HepG2 (cell line): ENCODE data around the gene FAM168A. TPM values are rescaled to one million over a fixed set of nuclear protein-coding genes. Genes with fewer than 3 reads are reported as not detected.

Source experiments
- ARHGAP35 ChIP-seq: sonication (generic); formaldehyde crosslinking; IDR thresholded peaks from 2 replicates; pipeline ENCODE4 v1.9.0; 2022; ENCODE audit warnings: mild to moderate bottlenecking, inconsistent platforms, moderate library complexity, missing genetic modification reagents, borderline replicate concordance
- CHD2 ChIP-seq: IDR thresholded peaks from 2 replicates; pipeline ENCODE4 v1.6.1; 2011; ENCODE audit warnings: low read depth, low read length, improper control_type of control experiment
- FIP1L1 ChIP-seq: fragments of 200-400 bp; formaldehyde crosslinking; IDR thresholded peaks from 2 replicates; pipeline ENCODE4 v1.6.1; 2018; ENCODE audit warnings: low read depth, mild to moderate bottlenecking, low read length, moderate library complexity, borderline replicate concordance; ENCODE audit not compliant: insufficient read depth
- FOXP1 ChIP-seq, 2 experiments: fragments of 450-650 bp in 1 of 2; IDR thresholded peaks; 2 replicates each; pipeline ENCODE4 v1.6.1; 2017 to 2018; ENCODE audit warnings: antibody characterized with exemption in 1 of 2
- FUBP1 ChIP-seq: sonication (generic); formaldehyde crosslinking; IDR thresholded peaks from 2 replicates; pipeline ENCODE4 v1.5.1; 2020; ENCODE audit warnings: missing genetic modification reagents, mild to moderate bottlenecking, borderline replicate concordance
- HIC2 ChIP-seq: sonication (generic); formaldehyde crosslinking; IDR thresholded peaks from 2 replicates; pipeline ENCODE4 v1.9.0; 2022; ENCODE audit warnings: low read depth, missing genetic modification reagents
- HMGXB3 ChIP-seq: sonication (generic); formaldehyde crosslinking; IDR thresholded peaks from 2 replicates; pipeline ENCODE4 v1.4.0; 2020; ENCODE audit warnings: missing genetic modification reagents, borderline replicate concordance
- JDP2 ChIP-seq: sonication (generic); formaldehyde crosslinking; IDR thresholded peaks from 2 replicates; pipeline ENCODE4 v1.8.1; 2022; ENCODE audit warnings: missing genetic modification reagents, borderline replicate concordance
- KDM1A ChIP-seq: IDR thresholded peaks from 2 replicates; pipeline ENCODE4 v1.6.1; 2016; ENCODE audit warnings: missing compliant biosample characterization
- RARA ChIP-seq: IDR thresholded peaks from 2 replicates; pipeline ENCODE4 v1.6.1; 2016; ENCODE audit warnings: missing genetic modification reagents, missing compliant biosample characterization
- SNAPC2 ChIP-seq: sonication (generic); formaldehyde crosslinking; IDR thresholded peaks from 2 replicates; pipeline ENCODE4 v1.8.1; 2022; ENCODE audit warnings: mild to moderate bottlenecking, missing genetic modification reagents
- SNRNP70 ChIP-seq: fragments of 200-400 bp; formaldehyde crosslinking; IDR thresholded peaks from 2 replicates; pipeline ENCODE4 v1.6.1; 2017; ENCODE audit warnings: mild to moderate bottlenecking, low read depth, low read length, moderate library complexity
- SPEN ChIP-seq: sonication (generic); formaldehyde crosslinking; IDR thresholded peaks from 2 replicates; pipeline ENCODE4 v1.5.1; 2020; ENCODE audit warnings: low read depth, mild to moderate bottlenecking, missing genetic modification reagents
- SRF ChIP-seq: IDR thresholded peaks from 2 replicates; pipeline ENCODE4 v1.6.1; 2011; ENCODE audit warnings: mild to moderate bottlenecking, low read depth, low read length, moderate library complexity
- SSRP1 ChIP-seq: IDR thresholded peaks from 2 replicates; pipeline ENCODE4 v1.6.1; 2016; ENCODE audit warnings: control low read depth
- ZBTB25 ChIP-seq: IDR thresholded peaks from 2 replicates; pipeline ENCODE4 v1.6.1; 2018; ENCODE audit warnings: missing genetic modification reagents
- ZFX ChIP-seq: sonication (generic); formaldehyde crosslinking; IDR thresholded peaks from 2 replicates; pipeline ENCODE4 v1.4.0; 2020; ENCODE audit warnings: mild to moderate bottlenecking, low read depth, missing genetic modification reagents, moderate library complexity
- ZNF207 ChIP-seq: fragments of 450-650 bp; IDR thresholded peaks from 2 replicates; pipeline ENCODE4 v1.6.1; 2016; ENCODE audit warnings: antibody characterized with exemption, borderline replicate concordance
- ZNF441 ChIP-seq: sonication (generic); formaldehyde crosslinking; IDR thresholded peaks from 2 replicates; pipeline ENCODE4 v1.7.0; 2021; ENCODE audit warnings: missing genetic modification reagents, borderline replicate concordance
- ZNF660 ChIP-seq: sonication (generic); formaldehyde crosslinking; IDR thresholded peaks from 2 replicates; pipeline ENCODE4 v1.5.1; 2020; ENCODE audit warnings: mild to moderate bottlenecking, low read depth, missing genetic modification reagents, borderline replicate concordance
- ZNF775 ChIP-seq: sonication (generic); formaldehyde crosslinking; IDR thresholded peaks from 2 replicates; pipeline ENCODE4 v1.4.0; 2020; ENCODE audit warnings: missing genetic modification reagents, mild to moderate bottlenecking, moderate library complexity, borderline replicate concordance
- polyA plus RNA-seq, 8 experiments: library from polyadenylated mRNA; depleted of rRNA in 3 of 8; stranded (reverse) in 7 of 8; unstranded in 1 of 8; fragments of >200 nt; fragmentation: Illumina TruSeq in 4 of 8; extraction: Trizol in 4 of 8; gene quantifications; 2 replicates each; pipeline versions ENCODE4 v1.2.1 to v1.2.3, GENCODE V29; 2011 to 2016; ENCODE audit warnings: low read depth in 4 of 8, missing spikeins in 1 of 8, mixed read lengths in 1 of 8; ENCODE audit not compliant: insufficient read depth in 1 of 8
- total RNA-seq, 5 experiments: library from RNA; depleted of rRNA; stranded (reverse); fragments of >200 nt; fragmentation: Illumina TruSeq; extraction: Trizol; gene quantifications; 2 replicates each; pipeline ENCODE4 v1.2.3, GENCODE V29; 2016; ENCODE audit warnings: low read depth in 1 of 5

FAM168A gene
- total and polyA plus RNA-seq, 2 of the 13 experiments (the other 11 are each of a cell fraction or from before 2014, with no cell fraction given): 13.9 to 15.8 TPM

GRCh38 chr11:73554671-73555320, 43.1 kb downstream of the FAM168A start (continued):
- TF ChIP-seq RARA (CRISPR knock-in tag): peak; percentile 70
- no peak for TF ChIP-seq SRF
- no peak for TF ChIP-seq ARHGAP35 (CRISPR knock-in tag)
- TF ChIP-seq SNAPC2 (CRISPR knock-in tag): no peak
- no peak; the same call in 1 of the 2 replicates for TF ChIP-seq ZBTB25
- TF ChIP-seq FOXP1 (IDR thresholded peaks at IDR 0.05): no peak
- no peak for TF ChIP-seq FOXP1 (CRISPR knock-in tag; IDR thresholded peaks at IDR 0.05)
- no peak for TF ChIP-seq ZNF207
- TF ChIP-seq SNRNP70: no peak
- peak; percentile 20; the same call in 1 of the 2 replicates for TF ChIP-seq ZFX (CRISPR knock-in tag)
- TF ChIP-seq ZNF775 (CRISPR knock-in tag): no peak
- no peak for TF ChIP-seq CHD2
- TF ChIP-seq ZNF660 (CRISPR knock-in tag): no peak
- TF ChIP-seq SSRP1 (CRISPR knock-in tag): no peak
- TF ChIP-seq HMGXB3 (CRISPR knock-in tag): no peak
- no peak for TF ChIP-seq HIC2
- TF ChIP-seq FUBP1 (CRISPR knock-in tag): no peak
- TF ChIP-seq SPEN (CRISPR knock-in tag): no peak
- TF ChIP-seq FIP1L1: no peak
- 0 out of 2 replicates have a peak, but pooled peaks have one; percentile 31 for TF ChIP-seq KDM1A (CRISPR knock-in tag)
- no peak for TF ChIP-seq ZNF441 (CRISPR knock-in tag)
- TF ChIP-seq JDP2 (CRISPR knock-in tag): no peak
